C4-2B (cell line): Measurements from ENCODE around the gene CTDSPL.

Experiments
- H3K27ac ChIP-seq: fragments of 450-650 bp; 2 replicates; pipeline ENCODE4 v1.5.1; 2017
- CTCF ChIP-seq: fragments of 450-650 bp; conservative IDR thresholded peaks from 2 replicates; pipeline ENCODE4 v1.5.1; 2017; ENCODE audit warnings: mild to moderate bottlenecking
- ZFX ChIP-seq: fragments of 450-650 bp; IDR thresholded peaks from 2 replicates; pipeline ENCODE4 v1.6.1; 2017

The CTDSPL gene

DNA sequence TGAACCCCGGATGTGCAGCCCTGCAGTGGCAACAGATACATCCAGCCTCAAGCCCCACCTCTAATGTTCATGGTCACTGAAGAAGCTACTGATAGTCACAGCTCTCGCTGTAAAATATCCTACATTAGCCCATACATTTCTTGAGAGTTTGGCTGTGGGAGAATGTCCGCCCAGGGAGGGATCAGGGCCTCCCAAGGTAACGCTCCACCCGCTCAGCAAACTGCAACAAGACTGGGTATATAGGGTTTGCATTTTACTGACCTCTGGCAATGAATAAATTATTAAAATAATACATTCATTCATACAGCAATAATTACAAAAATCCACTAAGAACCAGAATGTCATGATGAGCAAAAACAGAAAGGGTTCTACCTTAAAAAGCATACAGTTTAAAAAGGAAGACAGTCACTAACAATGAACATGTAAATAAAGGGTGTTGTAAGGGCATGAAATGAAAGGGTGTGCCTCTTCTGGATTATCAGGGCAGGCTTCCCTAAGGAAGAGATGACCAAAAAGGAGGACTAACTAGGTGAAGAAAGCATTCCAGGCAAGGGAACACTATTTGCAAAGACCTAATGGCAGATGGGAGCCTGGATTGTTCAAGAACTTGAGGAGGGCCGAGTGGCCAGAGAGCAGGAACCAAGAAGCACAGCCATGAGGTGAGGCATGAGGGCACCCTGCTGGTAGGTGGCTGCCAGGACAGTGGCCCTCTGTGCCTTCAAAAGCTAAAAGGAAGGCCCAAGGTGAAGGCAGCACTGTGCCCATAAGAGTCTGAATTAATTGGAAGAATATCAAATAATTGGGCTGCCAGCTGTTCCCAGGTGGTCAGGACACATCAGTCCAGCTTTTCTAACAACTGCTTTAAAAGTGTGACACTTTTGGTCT lies 28.1 kb upstream of the CTDSPL start:
- no peak overlapping the region for H3K27ac ChIP-seq
- no peak for TF ChIP-seq ZFX
- peak; percentile 25 for TF ChIP-seq CTCF

GRCh38 chr3:37836589-37836988 lies 25.1 kb upstream of the CTDSPL start:
- TF ChIP-seq CTCF (no peak), ZFX (no peak)
- H3K27ac ChIP-seq = no peak overlapping the region

DNA sequence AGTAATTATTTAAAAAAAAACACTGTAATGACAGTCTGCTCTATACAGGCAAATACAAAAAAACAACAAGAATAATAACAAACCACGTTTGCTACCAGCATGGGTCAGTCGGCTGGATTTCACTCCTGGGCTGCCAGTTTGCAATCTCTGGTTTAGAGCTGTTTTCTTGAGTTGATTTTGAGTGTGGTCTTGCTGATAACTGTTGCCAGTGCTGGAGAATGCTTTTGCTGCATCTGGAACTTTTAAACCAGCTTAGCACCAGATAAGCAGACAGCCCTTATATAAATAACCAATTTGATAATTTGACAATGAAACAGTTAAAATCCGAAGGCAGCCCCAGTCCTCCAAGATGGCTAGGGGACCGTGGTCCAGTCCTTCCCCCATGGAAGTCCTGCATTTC lies 14.0 kb upstream of the CTDSPL start:
- TF ChIP-seq ZFX (no peak), CTCF (no peak)
- H3K27ac ChIP-seq = no peak overlapping the region

DNA sequence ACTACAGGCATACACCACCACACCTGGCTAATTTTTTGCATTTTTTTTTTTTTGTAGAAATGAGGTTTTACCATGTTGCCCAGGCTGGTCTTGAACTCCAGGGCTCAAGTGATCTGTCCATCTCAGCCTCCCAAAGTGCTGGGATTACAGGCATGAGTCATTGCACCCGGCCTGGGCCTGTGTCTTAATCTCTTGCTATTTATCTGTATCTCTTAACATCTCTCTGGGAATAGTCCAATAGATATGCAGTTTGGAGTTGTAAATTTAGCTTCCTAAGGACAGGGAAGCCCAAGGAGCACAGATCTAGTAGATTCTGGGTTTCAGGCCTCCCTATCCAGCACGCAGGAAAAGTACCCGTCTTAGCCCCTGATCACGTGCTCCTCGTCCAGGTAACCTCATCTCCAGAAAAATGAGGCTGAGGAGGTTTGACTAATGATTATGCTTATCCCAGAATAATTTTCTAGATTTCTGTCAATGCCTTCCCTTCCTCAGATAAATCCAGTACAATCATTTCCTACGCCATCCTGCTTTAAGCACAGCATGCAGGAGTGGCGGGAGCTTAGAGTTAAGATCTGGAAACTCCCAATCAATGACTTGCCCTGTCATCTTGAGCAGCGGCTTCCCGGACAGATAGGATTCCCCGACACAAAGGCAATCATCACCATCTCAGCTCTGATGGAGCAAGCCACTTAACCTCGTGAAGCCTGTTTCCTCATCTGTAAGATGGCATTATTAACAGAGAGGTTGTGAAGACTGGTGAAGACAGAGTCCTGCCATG lies 12.3 kb upstream of the CTDSPL start:
- no peak overlapping the region for H3K27ac ChIP-seq
- TF ChIP-seq ZFX (no peak), CTCF (no peak)

GRCh38 chr3:37852097-37852496 lies 9.6 kb upstream of the CTDSPL start:
- no peak overlapping the region for H3K27ac ChIP-seq
- TF ChIP-seq ZFX = no peak

GRCh38 chr3:37852771-37853170 lies 8.9 kb upstream of the CTDSPL start:
- TF ChIP-seq CTCF = no peak
- TF ChIP-seq ZFX = no peak
- H3K27ac ChIP-seq = peak overlapping the region; percentile 71; the same call in 1 of the 2 replicates

DNA sequence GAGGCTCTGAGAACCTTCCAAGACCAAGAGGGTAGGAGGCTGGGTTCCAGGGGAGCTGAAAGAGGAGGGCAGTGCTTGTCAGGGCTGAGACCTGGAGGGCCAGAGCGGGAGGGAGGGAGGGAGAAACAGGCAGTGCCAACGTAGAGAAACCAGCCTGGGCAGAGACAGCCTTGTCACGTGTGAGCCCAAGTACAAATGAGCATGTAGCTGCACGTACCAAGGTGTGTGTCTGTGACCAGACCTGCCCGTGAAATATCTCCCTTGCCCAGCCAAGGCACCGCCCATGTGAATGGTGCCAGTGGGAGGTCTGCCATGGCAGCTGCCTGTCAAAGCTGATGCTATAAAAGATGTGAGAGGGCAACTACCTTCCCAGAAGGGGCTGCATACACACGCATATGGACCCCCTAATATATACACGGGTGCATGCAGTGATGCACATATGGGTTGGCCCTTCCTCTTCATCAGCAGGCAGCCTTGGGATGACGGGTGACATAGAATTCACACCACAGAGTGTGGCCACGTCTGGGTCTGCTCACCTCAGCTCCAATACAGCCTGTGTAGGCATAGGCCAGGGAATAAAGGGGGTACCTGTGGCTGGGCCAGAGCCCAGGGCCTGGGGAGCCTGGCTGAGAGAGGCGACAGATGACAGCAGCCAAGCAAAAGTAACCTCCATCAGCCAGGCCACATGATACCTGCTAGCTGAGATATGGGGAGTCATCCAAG lies 7.8 kb upstream of the CTDSPL start:
- H3K27ac ChIP-seq = peak overlapping the region; percentile 71
- no peak for TF ChIP-seq ZFX
- no peak for TF ChIP-seq CTCF
